Large intestine (tissue), 3 donors: ENCODE results near the gene ADAMTS18. TPM values are rescaled to one million over a fixed set of nuclear protein-coding genes. Genes with fewer than 3 reads are reported as not detected.

Source experiments
- DNase-seq, 2 donors: peaks; one replicate each; pipeline versions ENCODE4 v3.0.0 to v3.0.0-alpha.2; 2013
- H3K27ac ChIP-seq: one replicate; pipeline ENCODE4 v1.5.1; 2013; ENCODE audit warnings: low read length
- H3K27me3 ChIP-seq: 2 replicates; pipeline ENCODE4 v1.6.1; 2013; ENCODE audit warnings: low read length; ENCODE audit not compliant: control insufficient read depth, insufficient read depth
- H3K36me3 ChIP-seq: 2 replicates; pipeline ENCODE4 v1.6.1; 2013; ENCODE audit warnings: low read length; ENCODE audit not compliant: control insufficient read depth, insufficient read depth
- H3K4me1 ChIP-seq: one replicate; pipeline ENCODE4 v1.6.1; 2013; ENCODE audit warnings: low read length; ENCODE audit not compliant: control insufficient read depth, insufficient read depth
- H3K4me3 ChIP-seq: one replicate; pipeline ENCODE4 v1.5.1; 2013; ENCODE audit warnings: low read length
- H3K9me3 ChIP-seq: one replicate; pipeline ENCODE4 v1.6.1; 2013; ENCODE audit warnings: mild to moderate bottlenecking, low read depth, low read length, moderate library complexity; ENCODE audit not compliant: control insufficient read depth
- whole genome bisulfite sequencing: methylation state at CpG from one replicate; pipeline ENCODE4 v1.1.5; 2013; ENCODE audit warnings: low lambda C conversion rate; ENCODE audit not compliant: insufficient coverage; 5-methylcytosine and 5-hydroxymethylcytosine counted together
- polyA plus RNA-seq: library from polyadenylated mRNA; unstranded; fragments of 120-200 nt; gene quantifications from one replicate; pipeline ENCODE4 v1.2.1, GENCODE V29; 2013

ADAMTS18 gene
- polyA plus RNA-seq, 1 donor: 1.9 TPM

GRCh38 chr16:77373726-77374125 lies 61.1 kb downstream of the ADAMTS18 start:
- Histone ChIP-seq H3K9me3 (no peaks in the 10 kb centered on the region), H3K27me3 (no peaks in the 10 kb centered on the region), H3K36me3 (no peaks in the 10 kb centered on the region), H3K27ac (no peak overlapping the region), H3K4me3 (no peak overlapping the region), H3K4me1 (no peaks in the 10 kb centered on the region)
- WGBS: no CpG with 5 or more reads among the region's 3 CpGs
- no peak for DNase-seq

DNA sequence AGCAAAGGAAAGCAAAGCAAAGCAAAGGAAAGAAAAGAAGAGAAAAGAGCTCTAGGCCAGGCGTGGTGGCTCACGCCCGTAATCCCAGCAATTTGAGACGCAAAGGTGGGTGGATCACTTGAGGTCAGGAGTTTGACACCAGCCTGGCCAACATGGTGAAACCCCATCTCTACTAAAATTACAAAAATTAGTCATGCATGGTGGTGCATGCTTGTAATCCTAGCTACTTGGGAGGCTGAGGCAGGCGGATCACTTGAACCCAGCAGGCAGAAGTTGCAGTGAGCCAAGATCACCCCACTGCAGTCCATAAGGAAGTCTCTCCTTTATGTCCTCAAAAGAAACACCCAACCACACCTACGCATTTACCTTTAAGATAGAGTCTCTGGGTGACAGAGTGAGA lies 70.1 kb downstream of the ADAMTS18 start:
- Histone ChIP-seq H3K4me1 (no peaks in the 10 kb centered on the region), H3K9me3 (no peaks in the 10 kb centered on the region), H3K27ac (no peak overlapping the region), H3K4me3 (no peak overlapping the region), H3K36me3 (no peaks in the 10 kb centered on the region), H3K27me3 (no peaks in the 10 kb centered on the region)
- WGBS: no CpG with 5 or more reads among the region's 6 CpGs
- no peak for DNase-seq

DNA sequence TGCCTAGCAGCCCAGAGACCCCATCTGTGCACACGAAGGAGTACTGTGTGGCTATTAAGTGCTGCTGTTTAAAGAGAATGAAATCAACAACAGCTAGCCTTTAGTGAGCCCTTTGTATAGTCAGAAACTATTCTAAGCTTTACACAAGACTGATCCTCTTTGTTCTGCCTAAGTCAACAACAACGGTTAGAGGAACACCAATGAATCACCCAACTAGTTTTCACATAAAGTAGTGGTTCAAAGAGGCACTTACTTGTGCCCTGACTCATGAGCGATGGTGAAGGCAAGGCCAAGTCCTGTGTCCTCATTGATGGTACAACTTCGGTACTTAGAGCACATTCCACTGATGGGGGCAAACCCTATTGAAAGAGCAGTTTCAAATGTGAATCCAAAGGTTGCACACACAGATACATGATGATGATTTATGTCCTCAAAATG lies 75.8 kb downstream of the ADAMTS18 start:
- DNase-seq: peak in 1 of 2 donors; percentile 24
- Histone ChIP-seq H3K36me3 (no peaks in the 10 kb centered on the region), H3K9me3 (no peaks in the 10 kb centered on the region), H3K4me1 (peaks cover 3% of the 10 kb centered on the region), H3K4me3 (no peak overlapping the region), H3K27ac (no peak overlapping the region), H3K27me3 (no peaks in the 10 kb centered on the region)
- WGBS: 17% methylated on average over 1 of the region's 4 CpGs

DNA sequence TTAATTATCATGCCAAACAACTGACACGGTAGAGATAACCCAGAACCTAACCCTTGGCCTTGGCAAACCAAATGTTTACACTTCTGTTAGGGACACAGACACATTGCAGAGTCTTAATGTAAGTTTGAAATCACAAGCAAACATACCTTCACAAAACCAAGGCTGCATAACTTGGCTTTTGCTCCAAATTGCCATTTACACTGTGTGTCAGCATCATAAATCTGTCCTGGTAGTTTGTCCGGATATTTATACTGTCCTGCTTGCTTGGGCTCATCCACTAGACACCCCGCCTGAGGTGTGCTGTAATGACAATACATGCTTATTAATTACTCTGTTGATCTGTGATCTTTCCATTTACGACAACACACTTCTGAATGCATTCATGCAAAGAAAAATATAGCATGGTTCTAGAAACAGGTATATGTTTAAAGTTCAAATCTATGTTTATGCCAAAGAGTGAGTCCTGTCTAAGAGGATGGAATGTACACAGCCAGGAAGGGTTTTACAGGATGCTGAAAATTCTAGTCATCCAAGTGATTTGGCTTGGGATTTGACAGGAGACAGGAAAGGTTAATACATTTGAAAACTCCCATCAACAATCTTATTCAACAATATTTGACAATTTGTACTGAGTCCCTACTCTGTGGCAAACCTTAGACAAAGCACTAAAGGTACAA lies 81.1 kb downstream of the ADAMTS18 start:
- Histone ChIP-seq H3K9me3 (no peaks in the 10 kb centered on the region), H3K4me1 (peaks cover 3% of the 10 kb centered on the region), H3K27me3 (no peaks in the 10 kb centered on the region), H3K27ac (no peak overlapping the region), H3K36me3 (no peaks in the 10 kb centered on the region), H3K4me3 (no peak overlapping the region)
- 60% methylated on average over 1 of the region's 4 CpGs for WGBS
- DNase-seq: no peak

- H3K27ac ChIP-seq: no peak overlapping the region
- no CpG with 5 or more reads among the region's 6 CpGs for WGBS
- no peak overlapping the region for H3K4me3 ChIP-seq
- H3K9me3 ChIP-seq: no peaks in the 10 kb centered on the region
- no peaks in the 10 kb centered on the region for H3K36me3 ChIP-seq
- H3K27me3 ChIP-seq: no peaks in the 10 kb centered on the region
- no peak for DNase-seq
- no peaks in the 10 kb centered on the region for H3K4me1 ChIP-seq
Observed at GRCh38 chr16:77344341-77344740, 90.5 kb downstream of the ADAMTS18 start.

DNA sequence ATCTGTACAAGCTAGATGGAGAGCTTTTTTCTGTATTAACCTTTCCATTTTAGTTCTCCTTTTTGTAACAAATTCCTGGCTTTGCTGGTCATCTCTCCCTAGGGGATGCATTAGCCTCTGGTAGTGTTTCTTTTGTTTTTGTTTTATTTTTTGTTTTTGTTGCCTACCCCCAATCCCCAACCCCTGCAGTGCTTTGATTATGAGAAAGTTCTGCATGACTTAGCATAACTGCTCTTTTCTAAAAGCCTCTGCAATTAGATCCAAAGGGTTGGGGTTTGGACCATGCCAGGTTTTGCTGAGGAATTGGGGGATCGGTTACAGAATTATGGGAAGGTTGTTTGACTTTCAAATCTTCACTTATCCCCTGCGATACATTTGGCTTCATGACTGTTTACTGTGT lies 98.2 kb downstream of the ADAMTS18 start:
- WGBS: 40% methylated on average over 1 of the region's 2 CpGs
- Histone ChIP-seq H3K4me3 (no peak overlapping the region), H3K4me1 (no peaks in the 10 kb centered on the region), H3K9me3 (no peaks in the 10 kb centered on the region), H3K27ac (no peak overlapping the region), H3K27me3 (no peaks in the 10 kb centered on the region), H3K36me3 (no peaks in the 10 kb centered on the region)
- DNase-seq: no peak

DNA sequence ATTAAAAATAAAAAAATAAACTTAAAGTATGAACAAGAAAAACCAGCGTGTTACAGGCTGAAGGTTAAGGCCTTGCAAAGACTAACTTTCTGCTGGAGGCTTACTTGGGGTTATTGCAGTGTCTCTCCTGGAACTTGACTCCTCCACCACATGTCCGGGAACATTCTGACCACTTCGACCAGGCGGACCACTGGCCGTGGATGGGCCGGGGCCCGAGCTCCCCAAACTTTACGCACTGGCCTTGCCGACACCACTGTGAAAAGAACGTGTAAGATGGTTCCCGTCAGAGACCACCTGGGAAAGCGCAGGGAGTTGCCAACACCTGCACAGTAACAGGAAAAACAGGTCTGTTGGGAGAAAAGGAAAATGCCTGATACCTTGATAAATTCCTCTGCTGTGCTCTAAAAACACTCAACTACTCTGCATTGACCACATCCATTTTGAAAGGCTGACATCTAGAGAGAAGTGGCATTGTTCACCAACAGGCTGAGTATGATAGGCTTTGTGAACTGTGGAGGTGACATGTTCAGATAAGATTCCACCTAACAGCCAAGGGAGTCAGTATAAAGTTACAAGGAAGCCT lies 99.1 kb downstream of the ADAMTS18 start:
- H3K27ac ChIP-seq: no peak overlapping the region
- no peaks in the 10 kb centered on the region for H3K36me3 ChIP-seq
- no peaks in the 10 kb centered on the region for H3K9me3 ChIP-seq
- H3K4me3 ChIP-seq: no peak overlapping the region
- no peak for DNase-seq
- 100% methylated on average over 1 of the region's 12 CpGs for WGBS
- no peaks in the 10 kb centered on the region for H3K4me1 ChIP-seq
- no peaks in the 10 kb centered on the region for H3K27me3 ChIP-seq

DNA sequence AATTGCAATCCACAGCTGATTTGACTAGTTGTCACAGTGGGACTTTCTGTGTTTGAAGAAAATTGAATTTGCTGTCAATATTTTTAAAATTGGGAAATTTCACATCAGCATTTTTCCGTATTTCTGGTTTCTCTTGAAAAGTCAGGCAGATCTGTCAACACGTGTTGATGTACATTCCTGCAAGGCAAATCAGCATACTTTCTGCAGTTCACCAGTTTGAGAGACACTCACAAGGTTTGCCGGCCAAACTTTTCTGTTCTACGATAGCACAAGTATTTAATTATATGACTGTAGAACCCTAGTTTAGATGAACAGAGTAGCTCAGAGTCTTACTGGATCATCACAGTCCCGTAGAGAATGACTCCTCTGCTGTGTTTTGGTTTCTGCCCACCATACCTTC lies 102.0 kb downstream of the ADAMTS18 start:
- Histone ChIP-seq H3K9me3 (no peaks in the 10 kb centered on the region), H3K4me1 (no peaks in the 10 kb centered on the region), H3K4me3 (no peak overlapping the region), H3K27ac (no peak overlapping the region), H3K27me3 (no peaks in the 10 kb centered on the region), H3K36me3 (no peaks in the 10 kb centered on the region)
- WGBS: 100% methylated on average over 1 of the region's 5 CpGs
- no peak for DNase-seq

DNA sequence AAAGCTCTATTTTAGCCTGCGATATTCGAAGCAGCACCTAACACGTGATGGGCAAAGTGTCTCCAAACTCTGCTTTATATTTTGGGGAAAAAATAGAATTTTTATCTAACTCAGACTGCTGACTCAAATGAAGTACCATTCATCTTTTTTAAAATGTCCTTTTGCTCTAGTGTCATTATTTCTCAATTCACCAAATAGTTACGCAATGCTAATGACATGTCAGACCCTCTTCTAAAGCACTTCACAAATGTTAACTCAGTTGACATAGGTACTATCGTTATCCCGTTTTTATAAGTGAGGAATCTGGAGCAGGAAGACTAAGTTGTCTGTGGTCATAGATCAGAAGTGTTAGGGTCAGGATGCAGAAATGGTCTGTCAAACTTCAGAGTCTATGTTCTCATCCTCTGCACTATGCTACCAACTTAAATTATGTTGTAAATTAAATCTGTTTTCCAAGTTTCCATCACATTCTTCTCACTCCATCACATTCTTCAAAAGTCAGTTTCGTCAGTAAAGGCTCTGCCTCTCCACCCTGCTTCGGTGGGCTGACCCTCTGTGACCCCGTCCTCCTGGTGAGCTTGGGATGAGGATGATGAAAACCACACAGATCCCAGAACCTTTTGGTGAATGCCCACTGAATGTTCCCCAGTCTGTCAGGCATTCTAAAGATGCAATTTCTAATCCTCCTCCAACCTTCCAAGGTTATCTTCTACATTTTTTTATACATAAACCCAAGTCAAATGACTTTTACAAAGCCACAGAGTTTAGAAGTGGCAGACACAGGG lies 102.8 kb downstream of the ADAMTS18 start:
- Histone ChIP-seq H3K27ac (no peak overlapping the region), H3K36me3 (no peaks in the 10 kb centered on the region), H3K27me3 (no peaks in the 10 kb centered on the region), H3K4me1 (no peaks in the 10 kb centered on the region), H3K9me3 (no peaks in the 10 kb centered on the region), H3K4me3 (no peak overlapping the region)
- WGBS: 90% methylated on average over 2 of the region's 9 CpGs
- no peak for DNase-seq

- Histone ChIP-seq H3K27ac (no peak overlapping the region), H3K27me3 (no peaks in the 10 kb centered on the region), H3K36me3 (no peaks in the 10 kb centered on the region), H3K4me3 (no peak overlapping the region), H3K9me3 (no peaks in the 10 kb centered on the region), H3K4me1 (no peaks in the 10 kb centered on the region)
- DNase-seq: no peak
Observed at GRCh38 chr16:77331043-77331442, 103.8 kb downstream of the ADAMTS18 start.
